GM18517 (cell line): ENCODE data around the gene PRPF19.

ENCODE experiments used
- ATAC-seq: cut with Tn5 transposase; IDR thresholded peaks from one replicate; pipeline ENCODE4 v1.9.1; 2021; ENCODE audit warnings: mild to moderate bottlenecking, moderate library complexity; ENCODE audit not compliant: unreplicated experiment

The PRPF19 gene

GRCh38 chr11:60906132-60906972 is at the start of gene PRPF19:
TSS of gene PRPF19 (minus strand) at chr11:60906585. CDS start at chr11:60906382, 203 bp downstream.
- peak; percentile 78 for ATAC-seq

- ATAC-seq: no peak
These were observed 49.2 kb upstream of the PRPF19 start for GRCh38 chr11:60955571-60955970.

- ATAC-seq: no peak
These were observed 48.0 kb upstream of the PRPF19 start for GRCh38 chr11:60954421-60954820.

GRCh38 chr11:60953781-60954180 is 47.4 kb upstream of the PRPF19 start:
- ATAC-seq: no peak

GRCh38 chr11:60952742-60953170 is 46.4 kb upstream of the PRPF19 start:
- ATAC-seq: no peak

- ATAC-seq: peak; percentile 65
These were observed 45.7 kb upstream of the PRPF19 start, which contains the start of gene SLC15A3 for GRCh38 chr11:60951904-60952741. TSS of gene SLC15A3 (minus strand) at chr11:60952176. CDS start at chr11:60951551, 625 bp downstream.

- ATAC-seq: no peak
These were observed 45.2 kb upstream of the PRPF19 start for GRCh38 chr11:60951606-60951903.

- no peak for ATAC-seq
These were observed 44.7 kb upstream of the PRPF19 start for GRCh38 chr11:60950933-60951605.

GRCh38 chr11:60950024-60950423 is 43.6 kb upstream of the PRPF19 start:
- no peak for ATAC-seq

- ATAC-seq: no peak
These were observed 41.9 kb upstream of the PRPF19 start for GRCh38 chr11:60948250-60948649.

GRCh38 chr11:60947700-60948099 is 41.3 kb upstream of the PRPF19 start:
- no peak for ATAC-seq

GRCh38 chr11:60946601-60947264 is 40.3 kb upstream of the PRPF19 start:
- ATAC-seq: no peak

- no peak for ATAC-seq
These were observed 38.9 kb upstream of the PRPF19 start for GRCh38 chr11:60945295-60945667.

GRCh38 chr11:60944490-60945294 is 38.3 kb upstream of the PRPF19 start:
- no peak for ATAC-seq

- no peak for ATAC-seq
These were observed 36.7 kb upstream of the PRPF19 start for GRCh38 chr11:60942970-60943565.

GRCh38 chr11:60942219-60942618 is 35.8 kb upstream of the PRPF19 start:
- no peak for ATAC-seq

GRCh38 chr11:60941371-60942119 is 35.2 kb upstream of the PRPF19 start:
- no peak for ATAC-seq

- ATAC-seq: no peak
These were observed 33.5 kb upstream of the PRPF19 start for GRCh38 chr11:60939855-60940254.

- no peak for ATAC-seq
These were observed 32.9 kb upstream of the PRPF19 start for GRCh38 chr11:60939301-60939700.
